ENCODE measurements around the gene CEP104.
A peak's percentile ranks its signal among the peaks of the same experiment; 100 is the strongest.

CEP104 gene

DNA sequence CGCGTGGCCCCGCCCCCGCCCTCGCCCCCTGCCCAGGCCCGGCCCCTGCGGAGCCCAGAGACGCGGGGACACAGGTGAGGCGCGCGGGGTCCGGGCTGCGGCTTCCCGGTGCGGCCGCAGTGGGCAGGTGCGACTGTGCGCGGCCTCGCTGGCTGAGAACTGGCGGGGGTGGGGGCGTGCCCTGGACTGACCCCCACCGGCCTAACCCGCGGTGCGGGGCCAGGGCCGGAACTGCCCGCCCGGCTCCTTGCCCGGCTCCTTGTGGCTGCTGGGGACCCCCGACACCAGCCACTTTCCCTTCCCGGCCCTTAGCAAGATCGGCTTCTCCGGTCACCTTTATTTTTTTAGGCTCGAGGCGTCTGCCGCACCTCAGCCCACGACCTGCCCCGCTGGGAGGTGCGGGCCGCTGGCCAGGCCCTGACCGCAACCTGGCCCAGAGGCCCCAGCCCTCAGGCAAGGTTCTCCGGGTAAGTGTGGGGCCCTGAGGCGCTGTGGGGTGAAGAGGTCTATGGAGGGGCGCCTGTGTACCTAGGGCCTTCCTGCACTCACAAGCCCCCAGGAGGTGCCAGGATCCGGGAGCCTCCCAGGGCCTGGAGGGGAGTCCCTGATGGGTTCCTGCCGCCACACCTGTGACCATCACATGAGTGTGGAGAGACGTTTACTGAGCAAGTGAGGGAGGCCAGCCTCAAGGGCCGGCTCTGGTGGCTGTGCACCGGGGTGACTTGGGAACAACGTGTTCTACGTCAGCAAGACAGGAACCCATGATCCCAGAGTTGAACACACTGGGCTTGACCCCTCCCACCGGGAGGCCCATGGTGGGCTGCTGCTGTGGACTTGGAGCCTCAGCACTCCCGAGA, 84.1 kb downstream of the CEP104 start, which contains the start of gene SMIM1:
TSS of gene SMIM1 (plus strand) at position 35 of the 857 bp plus-strand sequence. CDS start 2,625 bp downstream, outside the sequence.
- peak within 1 kb of the TSS; percentile 67 for H3K4me3 ChIP-seq (ENCODE audit: low read depth, low read length)
- DNase-seq (ENCODE audit: low read depth), result no peak

DNA sequence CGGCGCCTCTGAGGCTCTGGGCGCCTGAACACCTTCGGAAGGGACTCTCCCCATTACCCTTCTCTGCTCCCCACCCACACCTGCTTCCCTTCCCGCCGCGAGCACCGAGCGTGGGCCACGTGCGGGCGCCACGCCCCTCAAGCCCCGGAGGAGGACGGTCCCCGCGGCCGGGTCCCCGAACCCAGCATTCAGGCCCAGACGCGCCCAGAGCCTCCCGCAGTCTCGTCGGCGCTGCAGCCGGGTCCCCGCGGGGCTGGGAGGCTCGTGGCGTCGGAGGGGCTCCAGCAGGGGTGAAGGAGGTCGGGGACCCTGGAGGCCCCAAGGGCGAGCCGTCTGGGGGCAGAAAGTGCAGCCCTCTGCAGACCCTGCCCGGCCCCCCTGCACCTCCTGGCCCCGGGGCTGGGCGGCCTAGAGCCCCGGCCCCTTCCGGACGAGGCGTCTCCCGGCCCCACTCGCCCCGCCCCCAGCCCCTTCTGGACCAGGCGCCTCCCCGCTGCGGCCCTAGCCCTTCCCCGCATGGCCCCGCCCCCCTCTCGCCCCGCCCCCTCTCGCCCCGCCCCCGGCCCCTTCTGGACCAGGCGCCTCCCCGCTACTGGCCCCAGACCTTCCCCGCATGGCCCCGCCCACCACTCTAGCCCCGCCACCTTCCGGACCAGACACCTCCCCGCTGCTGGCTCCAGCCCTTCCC, 84.8 kb downstream of the CEP104 start:
- peak overlapping the region; percentile 67 for H3K4me3 ChIP-seq (ENCODE audit: low read depth, low read length)
- peak; percentile 26 for DNase-seq (ENCODE audit: low read depth)

DNA sequence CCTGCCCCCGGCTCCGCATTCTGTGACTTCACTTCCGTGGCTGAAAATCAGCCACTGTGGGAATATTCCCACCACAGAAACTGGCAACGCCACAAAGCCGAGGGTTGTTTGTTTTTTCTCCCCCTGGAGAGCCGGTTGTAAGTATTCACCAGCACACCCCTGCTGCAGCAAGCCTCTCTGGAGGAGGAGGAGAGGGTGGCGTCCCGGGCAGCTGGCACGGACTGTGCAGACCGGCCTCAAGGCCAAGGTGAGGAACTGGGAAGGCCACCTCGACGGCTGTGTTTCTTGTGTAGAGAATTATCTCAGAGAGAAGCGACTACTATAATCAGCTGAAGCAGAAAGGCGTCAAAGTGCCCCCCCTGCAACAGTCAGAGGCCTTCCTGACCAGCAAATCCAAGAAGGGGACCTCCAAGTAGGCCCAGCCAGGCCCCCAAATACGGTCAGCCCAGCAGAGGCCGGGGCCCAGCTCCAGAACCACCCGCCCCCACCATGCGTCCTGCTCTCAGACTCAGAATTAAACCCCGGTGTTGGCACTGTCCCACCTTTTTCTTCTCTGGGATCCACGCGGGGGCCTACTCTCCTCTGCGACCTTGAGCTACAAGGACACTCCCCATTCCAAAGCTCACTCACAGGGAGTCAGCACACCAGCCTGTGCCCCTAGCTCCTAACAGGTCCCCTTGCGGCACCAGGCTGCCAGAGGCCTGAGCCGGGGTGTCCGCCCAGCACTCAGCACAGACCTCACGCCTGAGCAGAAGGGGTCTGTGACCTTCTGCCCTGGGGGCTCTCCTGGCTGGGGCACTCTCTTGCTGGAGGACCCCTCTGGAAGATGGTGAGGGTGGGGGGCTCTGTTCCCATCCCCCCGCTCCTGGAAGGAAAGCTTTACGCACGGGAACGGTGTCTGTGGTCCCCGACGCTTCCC, 85.6 kb downstream of the CEP104 start:
- H3K4me3 ChIP-seq (ENCODE audit: low read depth, low read length), result peak overlapping the region; percentile 67

DNA sequence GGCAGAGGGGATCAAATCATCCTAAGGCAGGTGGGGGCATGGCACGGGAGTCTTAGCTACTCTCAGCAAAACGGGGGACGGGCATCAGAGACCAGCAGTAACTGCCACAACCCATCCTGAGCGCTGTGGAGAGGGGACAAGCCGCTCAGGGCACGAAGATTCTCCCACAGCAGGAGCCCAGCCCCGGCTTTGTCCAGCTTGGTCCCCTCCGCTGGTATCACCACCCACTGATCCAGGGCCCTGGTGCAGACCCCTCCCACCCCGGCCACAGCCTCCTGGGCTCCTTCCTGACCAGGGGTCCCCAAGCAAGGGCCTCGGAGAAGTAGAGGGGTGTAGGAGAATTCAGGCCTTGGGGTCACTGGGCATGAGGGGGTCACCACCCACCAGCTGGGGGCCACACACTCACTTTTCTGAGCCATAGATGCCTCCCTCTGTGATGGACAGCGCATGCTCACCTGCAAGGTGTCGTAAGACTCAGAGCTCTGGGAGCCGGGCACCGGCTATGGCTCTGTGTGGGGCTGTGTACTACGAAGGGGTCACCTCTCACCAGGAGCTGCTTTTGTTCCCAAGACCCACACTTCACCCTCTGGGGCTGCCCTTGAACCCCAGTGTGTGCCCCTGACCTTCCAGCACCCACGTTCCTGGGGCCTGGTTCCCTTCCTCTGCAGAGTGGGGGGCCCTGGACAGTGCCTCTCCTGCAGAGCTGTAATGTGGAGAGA, 86.8 kb downstream of the CEP104 start:
- no peak for DNase-seq (ENCODE audit: low read depth)
- H3K4me3 ChIP-seq (ENCODE audit: low read depth, low read length), result no peak overlapping the region

More for the DNA sequence above, 85.6 kb downstream of the CEP104 start:
- no peak for DNase-seq (ENCODE audit: low read depth)

DNA sequence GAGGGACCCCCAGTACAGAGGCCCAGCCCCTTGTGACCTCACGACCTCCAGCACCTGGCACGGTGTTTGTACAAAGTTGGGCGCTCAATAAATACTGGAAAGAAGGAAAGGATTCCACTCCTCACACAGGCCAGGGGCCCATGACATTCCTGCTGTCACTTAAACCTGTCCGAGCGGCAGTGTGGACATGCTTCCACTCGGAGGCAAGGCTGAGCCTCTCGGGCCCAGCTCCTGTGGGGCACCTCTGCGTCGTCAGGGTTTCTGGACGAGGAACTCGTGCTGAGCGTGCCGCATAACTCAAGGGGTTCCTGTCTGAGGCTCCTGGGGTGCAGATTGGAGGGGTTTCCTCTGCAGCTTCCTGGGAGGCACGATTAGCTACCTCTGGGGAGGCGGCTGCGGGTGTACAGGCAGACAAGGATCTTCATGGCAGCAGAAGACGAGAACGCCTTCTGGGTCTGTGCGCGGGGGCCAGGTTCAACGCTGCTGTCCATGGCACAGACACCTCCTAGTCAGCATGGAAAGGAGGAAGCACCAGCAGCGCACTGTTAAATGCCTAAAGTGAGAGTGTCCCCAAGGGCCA, 88.1 kb downstream of the CEP104 start:
- no peak overlapping the region for H3K4me3 ChIP-seq (ENCODE audit: low read depth, low read length)
- DNase-seq (ENCODE audit: low read depth), result no peak

DNA sequence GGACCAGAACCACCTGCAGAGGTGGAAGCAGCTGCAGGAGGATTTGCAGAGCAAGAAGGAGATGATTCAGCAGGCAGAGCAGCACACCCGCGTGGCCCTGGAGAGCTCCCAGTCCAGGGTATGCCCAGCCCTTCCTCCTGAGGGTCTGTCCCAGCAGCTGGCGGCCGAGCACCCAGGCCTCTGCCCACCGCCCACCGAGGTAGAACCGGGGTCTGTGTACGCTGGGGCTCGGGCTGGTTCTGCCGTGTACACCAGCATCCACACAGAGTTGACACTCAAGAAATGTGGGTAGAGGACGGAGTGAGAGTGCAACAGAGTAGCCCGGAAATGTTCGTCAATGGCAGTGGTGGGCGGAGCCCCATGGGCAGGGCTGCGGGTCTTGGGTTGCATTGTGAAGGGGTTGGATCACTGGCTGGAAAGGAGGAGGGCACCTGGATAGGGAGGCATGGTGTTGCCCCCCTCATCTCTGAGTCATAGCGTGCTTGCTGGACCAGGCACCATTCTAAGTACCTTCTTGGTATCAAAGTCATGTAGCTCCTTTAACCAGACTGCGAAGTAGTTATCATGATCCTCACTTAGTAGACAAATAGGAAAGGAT, 89.6 kb downstream of the CEP104 start:
- no peak overlapping the region for H3K4me3 ChIP-seq (ENCODE audit: low read depth, low read length)
- no peak for DNase-seq (ENCODE audit: low read depth)

DNA sequence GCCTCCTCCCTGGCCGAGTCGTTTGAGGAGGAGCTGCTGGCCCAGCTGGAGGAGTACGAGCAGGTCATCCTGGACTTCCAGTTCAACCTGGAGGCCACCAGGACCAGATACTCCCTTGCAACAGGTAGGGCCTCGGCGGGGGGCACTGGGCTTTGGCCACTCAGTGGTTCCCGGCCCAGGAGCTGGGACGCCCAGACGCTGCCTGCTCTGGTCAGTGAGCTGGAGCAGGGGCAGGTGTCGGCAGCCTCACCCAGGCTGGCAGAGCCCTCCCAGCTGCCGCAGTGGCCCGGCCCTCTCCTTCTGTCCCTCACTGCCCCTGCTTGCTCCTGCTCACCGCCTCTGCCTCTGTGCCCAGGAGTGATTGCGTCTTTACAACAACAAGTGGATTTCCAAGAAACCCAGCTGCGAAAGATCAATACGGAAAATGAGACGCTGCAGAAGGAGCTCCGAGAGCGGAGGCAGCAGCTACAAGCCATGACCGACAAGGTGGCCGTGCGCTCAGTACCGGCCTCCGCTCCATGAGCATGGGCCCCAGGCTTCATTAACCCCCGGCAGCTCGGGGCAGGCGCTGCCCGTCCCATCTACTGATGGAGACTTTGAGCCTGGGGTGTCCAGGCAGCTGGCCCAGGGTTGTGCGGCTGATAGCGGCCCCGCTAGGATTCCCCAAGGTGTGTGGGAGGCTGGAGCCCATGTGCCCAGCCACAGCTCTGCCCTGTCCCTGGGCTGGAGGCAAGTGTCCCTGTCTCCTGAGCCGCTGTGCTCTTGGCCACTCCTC, 93.5 kb downstream of the CEP104 start:
- DNase-seq (ENCODE audit: low read depth), result no peak
- H3K4me3 ChIP-seq (ENCODE audit: low read depth, low read length), result no peak overlapping the region

DNA sequence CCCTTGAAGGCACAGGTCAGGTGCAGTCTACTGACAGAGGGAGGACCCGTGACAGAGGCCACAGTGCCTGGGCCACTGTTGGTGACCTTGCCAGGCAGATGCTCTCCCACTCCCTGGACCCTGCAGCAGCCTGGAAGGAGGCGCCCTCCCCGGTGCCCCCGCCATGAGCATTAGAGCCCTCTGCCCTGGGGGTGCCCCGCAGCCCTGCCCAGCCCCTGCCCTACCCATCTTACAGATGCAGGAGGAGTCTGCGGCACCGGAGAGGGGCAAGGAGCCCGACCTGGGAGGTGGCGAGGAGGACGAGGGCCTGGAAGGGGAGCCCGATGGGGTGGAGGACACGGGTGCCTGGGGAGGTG, 94.2 kb downstream of the CEP104 start:
- no peak overlapping the region for H3K4me3 ChIP-seq (ENCODE audit: low read depth, low read length)
- DNase-seq (ENCODE audit: low read depth), result no peak

DNA sequence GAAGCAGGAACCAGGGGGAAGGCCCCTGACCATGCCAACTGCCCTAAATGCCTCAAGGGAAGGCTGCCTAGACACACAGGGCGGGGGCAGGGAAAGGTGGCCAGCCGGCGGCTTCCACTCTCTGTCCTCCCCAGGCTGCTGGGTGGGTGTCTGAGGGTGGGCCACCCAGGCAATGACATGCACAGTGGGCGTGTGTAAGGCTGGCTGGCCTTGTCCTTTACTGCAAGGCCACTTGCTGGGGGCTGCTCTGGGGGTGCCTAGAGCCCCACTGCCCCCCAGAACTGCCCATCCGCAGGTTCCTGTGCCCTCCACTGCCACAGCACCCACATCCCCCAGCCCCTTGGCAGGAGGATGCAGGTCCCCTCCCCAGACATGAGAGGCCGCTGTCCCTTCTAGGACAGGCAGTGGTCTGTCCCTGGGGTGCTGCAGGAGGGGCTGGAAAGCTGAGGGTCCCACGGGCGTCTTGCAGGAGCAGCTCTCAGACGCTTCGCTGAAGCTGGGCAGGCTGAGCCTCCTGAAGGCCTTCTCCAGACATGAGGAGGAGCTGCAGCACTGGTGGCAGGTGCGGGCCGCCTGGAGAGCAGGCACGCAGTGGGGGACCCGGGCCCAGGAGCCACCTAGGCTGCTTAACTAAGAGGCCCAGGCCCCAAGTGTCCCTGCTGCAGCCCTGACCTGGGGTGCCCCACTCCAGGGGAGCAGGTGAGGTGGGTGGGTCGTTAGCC, 94.7 kb downstream of the CEP104 start:
- DNase-seq (ENCODE audit: low read depth), result no peak

More for the DNA sequence above, 94.7 kb downstream of the CEP104 start:
- H3K4me3 ChIP-seq (ENCODE audit: low read depth, low read length), result no peak overlapping the region

All from skeletal muscle cell (primary cell).